Prostate gland (tissue), 2 donors: Measurements from ENCODE around the gene HDHD3. TPM values are rescaled to one million over a fixed set of nuclear protein-coding genes. Genes with fewer than 3 reads are reported as not detected.
"Not testable (repeated sequence)": the region's sequence is repeated elsewhere in the genome, so short reads cannot be mapped to it uniquely, and the experiment has no call there.

ENCODE experiments used
- DNase-seq: peaks from one replicate; pipeline ENCODE4 v3.0.0-alpha.2; 2019; ENCODE audit warnings: low spot score
- H3K27ac ChIP-seq, 2 donors: fragments of 200-600 bp; sonication (generic); 2 replicates each; pipeline ENCODE4 v1.5.1; 2017 to 2019
- H3K27me3 ChIP-seq: fragments of 200-600 bp; sonication (generic); replicated peaks from 2 replicates; pipeline ENCODE4 v1.5.1; 2019; ENCODE audit not compliant: insufficient read depth
- H3K36me3 ChIP-seq, 2 donors: fragments of 200-600 bp; sonication (generic); 1 replicate in 1 of 2; 2 replicates in 1 of 2; pipeline versions ENCODE4 v1.5.1 to v1.8.1; 2017 to 2019
- H3K4me1 ChIP-seq: fragments of 200-600 bp; sonication (generic); replicated peaks from 2 replicates; pipeline ENCODE4 v1.5.1; 2019
- H3K4me3 ChIP-seq, 2 donors: fragments of 200-600 bp; sonication (generic); 2 replicates each; pipeline ENCODE4 v1.5.1; 2017 to 2019
- H3K9me3 ChIP-seq: fragments of 200-600 bp; sonication (generic); 2 replicates; pipeline ENCODE4 v1.5.1; 2017
- POLR2A ChIP-seq: fragments of 450-650 bp; IDR thresholded peaks from one replicate; pipeline ENCODE4 v1.6.1; 2016; ENCODE audit warnings: antibody characterized with exemption, mild to moderate bottlenecking
- POLR2AphosphoS5 ChIP-seq: sonication (generic); formaldehyde crosslinking; IDR thresholded peaks from one replicate; pipeline ENCODE4 v1.6.1; 2017; ENCODE audit warnings: antibody characterized with exemption
- WGBS: methylation state at CpG from one replicate; pipeline ENCODE4 v1.1.5; 2018; 5-methylcytosine and 5-hydroxymethylcytosine counted together
- intact Hi-C: fragments of 100-400 bp; cut with DNase I; formaldehyde crosslinking; loops from one replicate; pipeline ENCODE4 v1.14.2; 2022
- total RNA-seq, 2 donors: library from RNA; depleted of rRNA; stranded (reverse); fragments of >200 nt; gene quantifications; one replicate each; pipeline ENCODE4 v1.1.0, GENCODE V29; 2016
- TF ChIP-seq, protein P1 (sequence below), 4 experiments: fragments of 200-600 bp in 2 of 4; fragments of 450-650 bp in 2 of 4; sonication (generic) in 2 of 4; IDR thresholded peaks; 1 replicate in 3 of 4; 2 replicates in 1 of 4; pipeline ENCODE4 v1.5.1; 2016 to 2019; ENCODE audit warnings: antibody characterized with exemption in 4 of 4, mild to moderate bottlenecking in 2 of 4, moderate library complexity in 2 of 4

Gene HDHD3
- total RNA-seq, 2 donors from 2014 or later = 52.2 to 72.1 TPM

GRCh38 chr9:113406873-113407511, 30.2 kb upstream of the HDHD3 start:
- TF ChIP-seq POLR2AphosphoS5 = peak; percentile 60
- TF ChIP-seq, protein P1, sequence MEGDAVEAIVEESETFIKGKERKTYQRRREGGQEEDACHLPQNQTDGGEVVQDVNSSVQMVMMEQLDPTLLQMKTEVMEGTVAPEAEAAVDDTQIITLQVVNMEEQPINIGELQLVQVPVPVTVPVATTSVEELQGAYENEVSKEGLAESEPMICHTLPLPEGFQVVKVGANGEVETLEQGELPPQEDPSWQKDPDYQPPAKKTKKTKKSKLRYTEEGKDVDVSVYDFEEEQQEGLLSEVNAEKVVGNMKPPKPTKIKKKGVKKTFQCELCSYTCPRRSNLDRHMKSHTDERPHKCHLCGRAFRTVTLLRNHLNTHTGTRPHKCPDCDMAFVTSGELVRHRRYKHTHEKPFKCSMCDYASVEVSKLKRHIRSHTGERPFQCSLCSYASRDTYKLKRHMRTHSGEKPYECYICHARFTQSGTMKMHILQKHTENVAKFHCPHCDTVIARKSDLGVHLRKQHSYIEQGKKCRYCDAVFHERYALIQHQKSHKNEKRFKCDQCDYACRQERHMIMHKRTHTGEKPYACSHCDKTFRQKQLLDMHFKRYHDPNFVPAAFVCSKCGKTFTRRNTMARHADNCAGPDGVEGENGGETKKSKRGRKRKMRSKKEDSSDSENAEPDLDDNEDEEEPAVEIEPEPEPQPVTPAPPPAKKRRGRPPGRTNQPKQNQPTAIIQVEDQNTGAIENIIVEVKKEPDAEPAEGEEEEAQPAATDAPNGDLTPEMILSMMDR (IDR thresholded peaks at IDR 0.05) = peak; percentile 50 to 89 (median 74)
- DNase-seq = peak; percentile 63

GRCh38 chr9:113406353-113406752, 29.6 kb upstream of the HDHD3 start:
- H3K9me3 ChIP-seq, H3K4me1 ChIP-seq, DNase-seq, H3K4me3 ChIP-seq, H3K27me3 ChIP-seq, H3K36me3 ChIP-seq: not testable (repeated sequence)
- intact Hi-C loops = loop anchor here (10.0 kb wide), 2 partner anchors 92 to 132 kb away; partner anchors contain the start of genes CDC26 and PRPF4
- 87% methylated on average over 9 of the region's 9 CpGs for WGBS
- peak overlapping the region in 1 of 2 donors; percentile 33 for H3K27ac ChIP-seq

More at GRCh38 chr9:113406873-113407511, 30.2 kb upstream of the HDHD3 start:
- H3K9me3 ChIP-seq, H3K4me1 ChIP-seq, H3K4me3 ChIP-seq, H3K36me3 ChIP-seq, H3K27me3 ChIP-seq: not testable (repeated sequence)
- WGBS = 20% methylated on average over 7 of the region's 7 CpGs
- H3K27ac ChIP-seq = peak overlapping the region in 1 of 2 donors; percentile 33
- intact Hi-C loops = loop anchor here (10.0 kb wide), 2 partner anchors 92 to 132 kb away; partner anchors contain the start of genes CDC26 and PRPF4

GRCh38 chr9:113403646-113404045, 26.9 kb upstream of the HDHD3 start:
- DNase-seq = no peak
- Histone ChIP-seq H3K9me3 (no peaks in the 10 kb centered on the region), H3K4me3 (no peak overlapping the region), H3K4me1 (no peaks in the 10 kb centered on the region), H3K36me3 (no peaks in the 10 kb centered on the region), H3K27me3 (no peaks in the 10 kb centered on the region), H3K27ac (no peak overlapping the region)
- intact Hi-C loops = loop anchor here (10.0 kb wide), 2 partner anchors 89 to 129 kb away; partner anchors contain the start of genes CDC26 and PRPF4
- 77% methylated on average over 2 of the region's 2 CpGs for WGBS
- TF ChIP-seq, protein P1 (IDR thresholded peaks at IDR 0.05) = no peak
- TF ChIP-seq POLR2AphosphoS5 (no peak), POLR2A (no peak)

DNA sequence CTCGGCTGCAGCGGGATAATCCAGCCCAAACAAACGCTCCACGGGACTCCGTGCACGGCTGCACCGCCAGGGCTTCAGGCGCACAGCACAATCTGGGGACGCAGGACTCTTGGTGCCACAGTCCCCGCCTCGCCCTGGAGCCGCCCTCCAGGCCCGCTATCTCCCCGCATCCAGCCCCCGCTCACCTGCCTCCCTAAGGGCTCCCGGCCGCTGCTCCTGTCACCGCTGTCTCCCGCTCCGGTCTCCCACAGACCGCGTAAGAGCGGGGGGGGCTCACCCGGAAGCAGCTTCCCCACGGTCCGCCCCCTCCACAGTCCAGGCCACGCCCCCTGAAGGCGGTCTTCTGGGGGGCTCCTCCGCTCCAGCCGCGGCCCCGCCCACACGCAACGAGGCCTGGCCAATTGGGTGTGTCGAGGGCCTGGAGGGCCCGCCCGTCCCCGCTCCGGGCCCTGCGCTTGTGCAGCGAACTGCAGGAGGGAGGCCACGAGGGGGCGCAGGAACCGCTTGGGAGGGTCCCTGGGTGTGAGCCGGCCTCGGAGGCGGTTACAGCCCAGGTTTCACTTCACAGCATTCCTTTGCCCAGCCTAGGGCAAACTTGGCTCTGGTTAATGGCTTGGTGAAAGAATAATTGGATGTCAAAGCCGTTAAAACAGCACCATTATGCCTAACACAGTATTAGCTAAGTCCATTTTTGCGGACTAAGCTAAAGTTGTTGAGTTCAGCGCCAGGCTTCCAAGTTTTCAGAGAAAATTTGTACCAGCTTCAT, 24.4 kb upstream of the HDHD3 start, which contains the start of gene ALAD:
TSS of gene ALAD (minus strand) at position 258 of the 766 bp plus-strand sequence. CDS start 7,725 bp downstream, outside the sequence.
- peak; percentile 99 for DNase-seq
- H3K27me3 ChIP-seq = no peaks in the 10 kb centered on the region
- intact Hi-C loops = loop anchor here (10.0 kb wide), 2 partner anchors 86 to 126 kb away; partner anchors contain the start of genes CDC26 and PRPF4
- no peaks in the 10 kb centered on the region for H3K36me3 ChIP-seq
- H3K27ac ChIP-seq = peak within 1 kb of the TSS; percentile 54 to 76
- peak; percentile 69 for TF ChIP-seq POLR2A
- TF ChIP-seq POLR2AphosphoS5 = peak; percentile 94
- TF ChIP-seq, protein P1 (IDR thresholded peaks at IDR 0.05) = peak; percentile 91 to 98 (median 94)
- peak within 1 kb of the TSS; percentile 65 to 89 for H3K4me3 ChIP-seq
- 2% methylated on average over 33 of the region's 50 CpGs for WGBS
- H3K9me3 ChIP-seq = no peaks in the 10 kb centered on the region
- no peaks in the 10 kb centered on the region for H3K4me1 ChIP-seq

GRCh38 chr9:113399646-113400200, 22.9 kb upstream of the HDHD3 start:
- no peaks in the 10 kb centered on the region for H3K27me3 ChIP-seq
- 72% methylated on average over 3 of the region's 3 CpGs for WGBS
- intact Hi-C loops = loop anchor here (10.0 kb wide), 2 partner anchors 85 to 125 kb away; partner anchors contain the start of genes CDC26 and PRPF4
- no peak for DNase-seq
- TF ChIP-seq, protein P1 (IDR thresholded peaks at IDR 0.05) = no peak
- no peak for TF ChIP-seq POLR2AphosphoS5
- no peak for TF ChIP-seq POLR2A
- no peaks in the 10 kb centered on the region for H3K9me3 ChIP-seq
- peak overlapping the region; percentile 54 to 76 for H3K27ac ChIP-seq
- no peaks in the 10 kb centered on the region for H3K36me3 ChIP-seq
- H3K4me3 ChIP-seq = peak overlapping the region; percentile 65 to 89
- H3K4me1 ChIP-seq = no peaks in the 10 kb centered on the region
